Muscle of leg (tissue), 11 donors: ENCODE measurements around the gene JAZF1. TPM values are rescaled to one million over a fixed set of nuclear protein-coding genes. Genes with fewer than 3 reads are reported as not detected.

Source experiments
- DNase-seq: peaks from one replicate; pipeline ENCODE4 v3.0.0; 2013
- H3K27ac ChIP-seq: one replicate; pipeline ENCODE4 v1.5.1; 2013; ENCODE audit warnings: mild to moderate bottlenecking, low read length, control low read depth
- H3K27me3 ChIP-seq: one replicate; pipeline ENCODE4 v1.6.1; 2013; ENCODE audit warnings: low read length; ENCODE audit not compliant: control insufficient read depth, insufficient read depth
- H3K36me3 ChIP-seq: one replicate; pipeline ENCODE4 v1.6.1; 2013; ENCODE audit warnings: low read length; ENCODE audit not compliant: control insufficient read depth, insufficient read depth
- H3K4me1 ChIP-seq: one replicate; pipeline ENCODE4 v1.6.1; 2013; ENCODE audit warnings: low read length; ENCODE audit not compliant: control insufficient read depth, insufficient read depth
- H3K4me3 ChIP-seq: one replicate; pipeline ENCODE4 v1.5.1; 2013; ENCODE audit warnings: low read length, control low read depth
- H3K9me3 ChIP-seq: replicated peaks from 2 replicates; pipeline ENCODE4 v1.6.1; 2013; ENCODE audit warnings: low read depth, low read length; ENCODE audit not compliant: control insufficient read depth
- WGBS: methylation state at CpG from one replicate; pipeline ENCODE4 v1.1.5; 2013; ENCODE audit warnings: missing lambda C conversion rate; ENCODE audit not compliant: insufficient coverage; 5-methylcytosine and 5-hydroxymethylcytosine counted together
- polyA plus RNA-seq, 8 donors: library from polyadenylated mRNA; unstranded; fragments of 120-200 nt; gene quantifications; one replicate each; pipeline versions ENCODE4 v1.2.1 to v1.2.3, GENCODE V29; 2013; ENCODE audit warnings: inconsistent platforms in 1 of 8, low replicate concordance in 1 of 8; ENCODE audit not compliant: insufficient read length in 8 of 8, insufficient read depth in 1 of 8
- total RNA-seq: library from RNA; stranded (reverse); fragments of 120-200 nt; gene quantifications from one replicate; pipeline ENCODE4 v1.2.4, GENCODE V29; 2013

JAZF1 gene
- total and polyA plus RNA-seq, 9 donors: 12.7 to 30.3 (median 28.1) TPM

DNA sequence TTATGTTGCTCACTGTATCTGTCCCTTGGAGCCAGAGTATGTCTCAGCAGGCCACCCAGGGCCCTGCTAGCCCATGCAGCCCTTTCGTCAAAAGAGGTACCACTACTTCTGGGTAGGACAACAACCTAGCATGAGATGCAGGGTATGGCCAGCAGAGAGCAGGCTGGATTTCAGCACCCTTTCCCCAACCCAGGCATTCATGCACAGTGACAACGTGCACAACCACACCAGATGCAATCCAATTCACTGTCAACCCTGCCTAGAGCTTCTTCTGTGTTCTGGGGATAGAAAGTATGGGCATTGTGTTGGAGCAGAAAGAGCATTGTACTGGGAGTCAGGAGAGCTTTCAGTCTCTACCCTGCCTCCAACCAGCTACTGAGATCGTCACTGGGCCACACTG lies 37.9 kb downstream of the JAZF1 start:
- H3K27ac ChIP-seq: no peak overlapping the region
- no peaks in the 10 kb centered on the region for H3K27me3 ChIP-seq
- H3K4me1 ChIP-seq: peaks cover 4% of the 10 kb centered on the region
- no peaks in the 10 kb centered on the region for H3K9me3 ChIP-seq
- H3K4me3 ChIP-seq: no peak overlapping the region
- WGBS: 88% methylated on average over 1 of the region's 3 CpGs
- DNase-seq: no peak
- peaks cover 4% of the 10 kb centered on the region for H3K36me3 ChIP-seq

DNA sequence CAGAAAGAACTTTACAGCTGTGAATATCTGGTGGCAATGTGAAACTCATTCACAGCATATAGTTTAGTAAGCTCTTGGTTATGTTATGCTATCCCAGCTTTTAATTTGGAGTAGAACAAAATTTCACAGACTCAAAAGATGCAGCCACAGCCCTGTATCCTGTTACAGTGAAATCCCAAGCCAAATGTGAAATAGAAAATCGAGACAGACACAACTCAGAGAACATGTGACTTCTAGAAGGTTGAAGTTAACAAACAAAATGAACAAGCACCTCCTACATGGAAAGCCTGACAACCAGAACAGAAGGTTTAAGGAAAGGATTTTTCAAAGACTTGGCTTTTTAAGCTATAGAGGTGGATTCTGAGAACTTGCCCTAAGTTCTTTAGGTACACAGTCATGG lies 39.6 kb downstream of the JAZF1 start:
- Histone ChIP-seq H3K4me1 (peaks cover 4% of the 10 kb centered on the region), H3K27ac (no peak overlapping the region)
- no CpG with 5 or more reads among the region's 1 CpG for WGBS

DNA sequence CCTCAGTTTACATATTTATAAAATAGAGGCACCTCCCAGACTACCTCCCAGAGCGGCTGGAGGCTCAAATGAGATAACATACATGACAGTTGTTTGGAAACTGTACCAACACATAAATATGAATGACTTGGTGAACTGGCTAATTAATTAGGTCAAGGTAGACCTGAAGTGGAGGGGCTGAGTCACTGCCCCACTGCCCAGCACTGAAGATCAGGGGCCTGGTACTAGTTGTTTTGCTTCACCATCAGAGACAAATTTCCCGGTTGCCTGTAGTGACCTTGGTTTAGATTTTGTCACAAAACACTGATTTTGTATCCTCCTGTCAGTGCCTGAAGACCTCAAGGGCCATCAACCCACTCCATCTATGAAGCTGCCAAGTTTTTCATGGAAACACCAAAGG lies 41.8 kb downstream of the JAZF1 start:
- Histone ChIP-seq H3K4me3 (no peak overlapping the region), H3K4me1 (peaks cover 4% of the 10 kb centered on the region), H3K27me3 (no peaks in the 10 kb centered on the region), H3K36me3 (peaks cover 4% of the 10 kb centered on the region), H3K27ac (no peak overlapping the region), H3K9me3 (no peaks in the 10 kb centered on the region)
- 100% methylated on average over 1 of the region's 2 CpGs for WGBS
- DNase-seq: no peak

More for the DNA sequence above, 39.6 kb downstream of the JAZF1 start:
- no peaks in the 10 kb centered on the region for H3K9me3 ChIP-seq
- peaks cover 4% of the 10 kb centered on the region for H3K36me3 ChIP-seq
- DNase-seq: peak; percentile 66
- H3K4me3 ChIP-seq: no peak overlapping the region
- H3K27me3 ChIP-seq: no peaks in the 10 kb centered on the region

- peaks cover 4% of the 10 kb centered on the region for H3K36me3 ChIP-seq
- H3K9me3 ChIP-seq: no peaks in the 10 kb centered on the region
- no peaks in the 10 kb centered on the region for H3K27me3 ChIP-seq
- DNase-seq: no peak
- no peak overlapping the region for H3K27ac ChIP-seq
- H3K4me1 ChIP-seq: peaks cover 4% of the 10 kb centered on the region
- no peak overlapping the region for H3K4me3 ChIP-seq
- WGBS: no CpG with 5 or more reads among the region's 7 CpGs
Measured at GRCh38 chr7:28137463-28137862, 43.1 kb downstream of the JAZF1 start.

DNA sequence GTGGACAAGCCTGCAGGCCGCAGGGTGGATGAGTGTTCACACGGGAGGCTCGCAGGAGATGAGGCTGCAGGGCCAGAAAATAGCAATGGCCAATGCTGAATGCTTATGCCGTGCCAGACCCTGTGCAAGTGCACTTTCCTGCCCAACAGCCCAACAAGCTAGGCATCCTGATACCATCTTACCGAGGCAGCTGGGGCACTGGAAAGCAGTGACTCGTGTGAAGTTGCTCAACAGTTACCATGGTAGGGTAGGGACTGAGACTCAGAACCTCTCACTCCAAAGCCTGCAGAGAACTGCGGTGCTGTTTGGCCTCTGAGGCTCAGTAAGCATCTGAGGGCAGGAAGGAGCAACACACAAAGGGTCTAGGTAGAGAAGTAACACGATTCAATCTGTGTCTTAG lies 43.7 kb downstream of the JAZF1 start:
- no peaks in the 10 kb centered on the region for H3K27me3 ChIP-seq
- H3K27ac ChIP-seq: no peak overlapping the region
- no peak for DNase-seq
- 93% methylated on average over 4 of the region's 8 CpGs for WGBS
- H3K9me3 ChIP-seq: no peaks in the 10 kb centered on the region
- H3K36me3 ChIP-seq: peaks cover 4% of the 10 kb centered on the region
- H3K4me3 ChIP-seq: no peak overlapping the region
- peaks cover 4% of the 10 kb centered on the region for H3K4me1 ChIP-seq

- DNase-seq: no peak
- no peaks in the 10 kb centered on the region for H3K27me3 ChIP-seq
- peak overlapping the region; percentile 42 for H3K27ac ChIP-seq
- no CpG with 5 or more reads among the region's 3 CpGs for WGBS
- no peak overlapping the region for H3K4me3 ChIP-seq
- H3K4me1 ChIP-seq: peaks cover 4% of the 10 kb centered on the region
- peaks cover 4% of the 10 kb centered on the region for H3K36me3 ChIP-seq
- no peaks in the 10 kb centered on the region for H3K9me3 ChIP-seq
Measured at GRCh38 chr7:28136420-28136819, 44.2 kb downstream of the JAZF1 start.

GRCh38 chr7:28135760-28136159 lies 44.8 kb downstream of the JAZF1 start:
- Histone ChIP-seq H3K36me3 (peaks cover 4% of the 10 kb centered on the region), H3K9me3 (no peaks in the 10 kb centered on the region), H3K27me3 (no peaks in the 10 kb centered on the region), H3K4me3 (no peak overlapping the region), H3K4me1 (peaks cover 4% of the 10 kb centered on the region), H3K27ac (peak overlapping the region; percentile 47)
- WGBS: no CpG with 5 or more reads among the region's 3 CpGs
- peak; percentile 75 for DNase-seq

DNA sequence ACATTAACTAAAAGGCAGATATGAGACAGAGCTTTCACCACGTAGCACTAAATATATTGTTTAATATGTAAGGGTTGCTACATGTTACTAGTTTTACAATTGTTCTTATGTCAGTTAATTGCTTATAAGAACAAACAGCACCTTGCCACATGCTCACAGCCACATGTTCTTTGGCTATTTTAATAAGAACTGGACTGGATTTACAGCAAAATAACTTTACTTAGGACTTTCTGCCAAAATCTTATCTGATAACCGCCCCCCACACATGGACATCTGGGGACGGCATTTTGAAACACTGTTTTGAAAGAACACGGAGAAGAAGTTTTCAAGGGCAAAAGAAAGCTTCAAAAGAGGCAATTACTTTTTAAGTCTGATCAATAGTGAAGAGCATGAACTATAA lies 45.3 kb downstream of the JAZF1 start:
- no CpG with 5 or more reads among the region's 4 CpGs for WGBS
- Histone ChIP-seq H3K27me3 (no peaks in the 10 kb centered on the region), H3K27ac (peak overlapping the region; percentile 47), H3K36me3 (peaks cover 4% of the 10 kb centered on the region), H3K9me3 (no peaks in the 10 kb centered on the region), H3K4me1 (peaks cover 2% of the 10 kb centered on the region), H3K4me3 (no peak overlapping the region)
- no peak for DNase-seq

DNA sequence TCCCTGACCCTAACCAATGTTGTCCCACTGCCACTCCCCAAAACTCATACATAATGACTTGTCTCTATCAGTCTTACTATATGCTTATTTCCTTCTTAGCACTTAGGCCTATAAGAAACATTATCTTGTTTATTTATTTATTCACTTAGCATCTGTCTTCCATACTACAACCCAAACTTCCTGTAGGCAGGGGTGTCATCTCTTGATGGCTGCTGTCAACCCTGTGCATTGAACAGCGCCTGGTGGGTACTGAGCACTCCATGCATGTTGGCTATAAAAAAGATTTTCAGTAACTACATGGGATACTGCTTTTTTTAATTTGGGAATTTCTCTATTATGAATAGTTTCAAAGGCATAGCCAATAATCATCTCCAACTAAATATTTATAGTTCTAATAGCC lies 46.7 kb downstream of the JAZF1 start:
- Histone ChIP-seq H3K36me3 (peaks cover 2% of the 10 kb centered on the region), H3K4me3 (no peak overlapping the region), H3K27ac (no peak overlapping the region), H3K9me3 (no peaks in the 10 kb centered on the region), H3K27me3 (no peaks in the 10 kb centered on the region), H3K4me1 (no peaks in the 10 kb centered on the region)
- DNase-seq: no peak
- WGBS: no CpG with 5 or more reads among the region's 1 CpG

DNA sequence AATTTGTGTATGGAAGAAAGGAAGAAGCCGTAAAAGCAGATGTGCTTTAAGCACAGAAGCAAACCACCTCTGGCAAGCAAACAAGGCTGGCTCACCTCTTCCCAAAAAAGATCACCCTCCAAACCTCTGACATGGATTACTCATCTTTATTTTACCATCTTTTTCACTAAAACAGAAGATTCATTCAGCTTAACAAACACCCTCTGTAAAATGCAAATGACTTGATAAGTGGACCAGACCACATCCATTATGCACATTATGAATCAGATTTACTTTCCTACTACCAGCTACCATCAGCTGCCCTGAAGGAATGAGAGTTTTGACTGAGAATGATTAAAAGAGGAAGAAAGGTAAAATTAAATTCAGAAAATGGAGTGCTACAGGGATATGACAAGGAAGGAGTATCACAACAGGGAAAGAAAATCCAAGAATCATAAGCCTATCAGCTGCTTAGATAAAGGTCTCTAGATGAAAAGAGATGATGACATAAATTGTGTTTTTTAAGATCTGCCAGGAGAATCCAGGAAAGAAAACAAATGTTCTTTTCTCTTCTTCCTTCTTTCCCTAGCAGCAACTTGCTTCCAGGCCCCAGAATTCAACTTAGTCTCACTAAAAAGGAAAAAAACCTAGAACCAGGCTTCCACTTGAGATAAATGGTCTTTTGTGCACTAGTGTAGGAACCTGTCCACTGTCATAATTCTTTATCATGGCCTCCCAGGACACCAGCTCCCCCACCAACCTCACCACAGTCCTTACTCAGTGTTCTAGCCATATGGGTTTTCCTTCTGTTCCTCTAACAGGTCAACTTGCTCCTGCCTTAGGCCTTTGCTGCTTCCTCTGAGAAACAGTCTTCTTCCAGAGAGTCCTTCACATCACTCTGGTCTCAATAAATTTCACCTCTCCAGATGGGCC lies 47.4 kb downstream of the JAZF1 start:
- no peaks in the 10 kb centered on the region for H3K4me1 ChIP-seq
- no CpG with 5 or more reads among the region's 1 CpG for WGBS

More for the DNA sequence above, 47.4 kb downstream of the JAZF1 start:
- Histone ChIP-seq H3K4me3 (no peak overlapping the region), H3K27ac (no peak overlapping the region), H3K36me3 (no peaks in the 10 kb centered on the region), H3K27me3 (no peaks in the 10 kb centered on the region), H3K9me3 (no peaks in the 10 kb centered on the region)
- no peak for DNase-seq
